HepG2 (cell line): ENCODE measurements around the gene OSBPL1A. TPM values are rescaled to one million over a fixed set of nuclear protein-coding genes. Genes with fewer than 3 reads are reported as not detected.

ENCODE experiments used
- ATAC-seq: fragments of 200-7000 bp; cut with Tn5 transposase; 3 replicates; pipeline ENCODE4 v1.9.1; 2020; ENCODE audit warnings: mild to moderate bottlenecking, moderate library complexity
- BruUV-seq: library from RNA; stranded (reverse); fragments of 400-500 nt; replicated peaks from 2 replicates; lab custom pipeline; 2021; lab: Mats Ljungman, UMichigan
- CTCF ChIA-PET: fragments of 300-600 bp; formaldehyde crosslinking; extraction: SDS; loops from one replicate; lab custom pipeline; 2021; ENCODE audit warnings: low total read pairs, inconsistent platforms, low intra/inter-chr PET ratio; lab: Yijun Ruan, JAX
- POLR2A ChIA-PET: fragments of 350-600 bp; sonication (Branson Sonifier 250); formaldehyde crosslinking; loops from one replicate; lab custom pipeline; 2020; ENCODE audit warnings: antibody characterized with exemption, inconsistent platforms; lab: Yijun Ruan, JAX
- DNase-seq: peaks from one replicate; pipeline ENCODE4 v3.0.0-alpha.2; 2015; ENCODE audit warnings: low spot score
- FAIRE-seq: peaks from 3 replicates; lab custom pipeline; 2011; peaks lifted over from hg19 to GRCh38; lab: Jason Lieb, UNC
- H2AFZ ChIP-seq: one replicate; pipeline ENCODE4 v1.6.1; 2011; ENCODE audit warnings: low read length, inconsistent platforms
- H3K27ac ChIP-seq: fragments of 300-600 bp; 3 replicates; pipeline ENCODE4 v1.8.0; 2011; ENCODE audit warnings: mixed run types, mild to moderate bottlenecking, mixed read lengths, low read length, inconsistent platforms; ENCODE audit not compliant: insufficient read depth; ENCODE audit errors: extremely low read length
- H3K27me3 ChIP-seq, 2 experiments: fragments of 200-600 bp in 1 of 2; 2 replicates in 1 of 2; 3 replicates in 1 of 2; pipeline versions ENCODE4 v1.6.0 to v1.8.0; 2011; ENCODE audit warnings: low read length in 2 of 2, mild to moderate bottlenecking in 2 of 2, moderate library complexity in 2 of 2, inconsistent platforms in 1 of 2; ENCODE audit not compliant: insufficient read depth in 2 of 2, control insufficient read depth in 1 of 2
- H3K36me3 ChIP-seq, 2 experiments: fragments of 200-600 bp in 1 of 2; replicated peaks in 1 of 2; 2 replicates in 1 of 2; 3 replicates in 1 of 2; pipeline versions ENCODE4 v1.5.1 to v1.8.0; 2011; ENCODE audit warnings: low read length in 2 of 2, inconsistent platforms in 1 of 2; ENCODE audit not compliant: insufficient read depth in 2 of 2, control insufficient read depth in 1 of 2
- H3K4me1 ChIP-seq: 2 replicates; pipeline ENCODE4 v1.5.1; 2012; ENCODE audit warnings: low read length, inconsistent platforms; ENCODE audit not compliant: insufficient read depth
- H3K4me2 ChIP-seq: 2 replicates; pipeline ENCODE4 v1.6.0; 2011; ENCODE audit warnings: low read depth, low read length, inconsistent platforms
- H3K4me3 ChIP-seq, 3 experiments: fragments of 200-600 bp in 1 of 3; sonication (generic), shearing (Covaris generic) in 1 of 3; replicated peaks in 1 of 3; 2 replicates each; pipeline ENCODE4 v1.5.1; 2011 to 2016; ENCODE audit warnings: low read length in 3 of 3, inconsistent platforms in 2 of 3, low read depth in 2 of 3, mild to moderate bottlenecking in 2 of 3, control low read depth in 1 of 3, mixed read lengths in 1 of 3; ENCODE audit not compliant: insufficient read depth in 1 of 3
- H3K79me2 ChIP-seq: one replicate; pipeline ENCODE4 v1.6.1; 2011; ENCODE audit warnings: low read length, inconsistent platforms; ENCODE audit not compliant: insufficient read depth
- H3K9ac ChIP-seq: 2 replicates; pipeline ENCODE4 v1.6.0; 2011; ENCODE audit warnings: mild to moderate bottlenecking, low read depth, low read length, inconsistent platforms; ENCODE audit not compliant: insufficient read depth
- H3K9me3 ChIP-seq: 2 replicates; pipeline ENCODE4 v1.5.1; 2012; ENCODE audit warnings: mild to moderate bottlenecking, low read length
- H4K20me1 ChIP-seq: 2 replicates; pipeline ENCODE4 v1.6.0; 2011; ENCODE audit warnings: inconsistent platforms, mild to moderate bottlenecking, low read length, moderate library complexity; ENCODE audit not compliant: insufficient read depth
- ARID3A ChIP-seq: IDR thresholded peaks from 2 replicates; pipeline ENCODE4 v1.6.1; 2012; ENCODE audit warnings: low read depth, low read length, improper control_type of control experiment
- CHD2 ChIP-seq: IDR thresholded peaks from 2 replicates; pipeline ENCODE4 v1.6.1; 2011; ENCODE audit warnings: low read depth, low read length, improper control_type of control experiment
- ETS1 ChIP-seq: sonication (generic); formaldehyde crosslinking; IDR thresholded peaks from 2 replicates; pipeline ENCODE4 v1.4.0; 2020; ENCODE audit warnings: missing genetic modification reagents
- GATA4 ChIP-seq: sonication (generic); IDR thresholded peaks from 2 replicates; pipeline ENCODE4 v1.6.1; 2016; ENCODE audit warnings: antibody characterized with exemption, low read depth, borderline replicate concordance
- HDAC1 ChIP-seq: sonication (generic); formaldehyde crosslinking; IDR thresholded peaks from 2 replicates; pipeline ENCODE4 v1.5.1; 2020; ENCODE audit warnings: mild to moderate bottlenecking, missing genetic modification reagents
- HMG20B ChIP-seq: conservative IDR thresholded peaks from 2 replicates; pipeline ENCODE4 v1.6.1; 2016; ENCODE audit warnings: missing genetic modification reagents, missing compliant biosample characterization
- KAT2B ChIP-seq: fragments of 150-350 bp; IDR thresholded peaks from 2 replicates; pipeline ENCODE4 v1.6.1; 2014; ENCODE audit warnings: low read depth, low read length, borderline replicate concordance
- KDM4B ChIP-seq: sonication (generic); formaldehyde crosslinking; IDR thresholded peaks from 2 replicates; pipeline ENCODE4 v1.4.0; 2020; ENCODE audit warnings: missing genetic modification reagents
- MBNL3 ChIP-seq: fragments of 250-450 bp; sonication (Bioruptor Pico); conservative IDR thresholded peaks from 2 replicates; pipeline ENCODE4 v1.8.0; 2022; ENCODE audit warnings: mild to moderate bottlenecking, inconsistent platforms
- RORA ChIP-seq: sonication (generic); formaldehyde crosslinking; IDR thresholded peaks from 2 replicates; pipeline ENCODE4 v1.5.0; 2020; ENCODE audit warnings: mild to moderate bottlenecking, missing genetic modification reagents, moderate library complexity
- SKI ChIP-seq: fragments of 450-650 bp; IDR thresholded peaks from one replicate; pipeline ENCODE4 v1.6.1; 2018; ENCODE audit warnings: mild to moderate bottlenecking; ENCODE audit not compliant: partially characterized antibody
- SSRP1 ChIP-seq: IDR thresholded peaks from 2 replicates; pipeline ENCODE4 v1.6.1; 2016; ENCODE audit warnings: control low read depth
- U2AF1 ChIP-seq: fragments of 200-400 bp; formaldehyde crosslinking; optimal IDR thresholded peaks from 2 replicates; pipeline ENCODE3; 2017; ENCODE audit warnings: mild to moderate bottlenecking, low read depth, low read length
- ZBTB20 ChIP-seq: sonication (generic); formaldehyde crosslinking; IDR thresholded peaks from 2 replicates; pipeline ENCODE4 v1.8.1; 2023; ENCODE audit warnings: missing genetic modification reagents, low read depth, mild to moderate bottlenecking, borderline replicate concordance
- ZNF33B ChIP-seq: sonication (generic); formaldehyde crosslinking; IDR thresholded peaks from 2 replicates; pipeline ENCODE4 v1.5.1; 2020; ENCODE audit warnings: mild to moderate bottlenecking, missing genetic modification reagents
- ZNF460 ChIP-seq: sonication (generic); formaldehyde crosslinking; IDR thresholded peaks from 2 replicates; pipeline ENCODE4 v1.5.1; 2020; ENCODE audit warnings: missing genetic modification reagents, mild to moderate bottlenecking, borderline replicate concordance
- ZNF891 ChIP-seq: sonication (generic); formaldehyde crosslinking; IDR thresholded peaks from 2 replicates; pipeline ENCODE4 v1.5.0; 2020; ENCODE audit warnings: mild to moderate bottlenecking, missing genetic modification reagents
- WGBS: methylation state at CpG from one replicate; pipeline ENCODE4 v1.1.6; 2017; ENCODE audit warnings: low lambda C conversion rate; 5-methylcytosine and 5-hydroxymethylcytosine counted together
- in situ Hi-C: cut with HindIII; loops from 2 replicates; pipeline ENCODE4 v1.10.0; 2017; ENCODE audit warnings: low pct_unique_long_range_greater_than_20kb; ENCODE audit not compliant: extremely low pct_ligation_motif_present
- intact Hi-C: fragments of 100-400 bp; cut with micrococcal nuclease; formaldehyde crosslinking; loops from one replicate; pipeline ENCODE4 v1.10.0; 2022; ENCODE audit not compliant: unreplicated experiment
- polyA plus RNA-seq, 8 experiments: library from polyadenylated mRNA; depleted of rRNA in 3 of 8; stranded (reverse) in 7 of 8; unstranded in 1 of 8; fragments of >200 nt; fragmentation: Illumina TruSeq in 4 of 8; extraction: Trizol in 4 of 8; gene quantifications; 2 replicates each; pipeline versions ENCODE4 v1.2.1 to v1.2.3, GENCODE V29; 2011 to 2016; ENCODE audit warnings: low read depth in 4 of 8, missing spikeins in 1 of 8, mixed read lengths in 1 of 8; ENCODE audit not compliant: insufficient read depth in 1 of 8
- total RNA-seq, 5 experiments: library from RNA; depleted of rRNA; stranded (reverse); fragments of >200 nt; fragmentation: Illumina TruSeq; extraction: Trizol; gene quantifications; 2 replicates each; pipeline ENCODE4 v1.2.3, GENCODE V29; 2016; ENCODE audit warnings: low read depth in 1 of 5
- TF ChIP-seq, protein P1 (sequence below): sonication (generic); formaldehyde crosslinking; IDR thresholded peaks from 2 replicates; pipeline ENCODE4 v1.5.0; 2020; ENCODE audit warnings: mild to moderate bottlenecking, missing genetic modification reagents
- TF ChIP-seq, protein P2 (sequence below): IDR thresholded peaks from 2 replicates; pipeline ENCODE4 v1.6.1; 2012; ENCODE audit warnings: inconsistent platforms

OSBPL1A gene
- total and polyA plus RNA-seq, 2 of the 13 experiments (the other 11 are each of a cell fraction or from before 2014, with no cell fraction given) = 0.02 TPM; not detected in 1

DNA sequence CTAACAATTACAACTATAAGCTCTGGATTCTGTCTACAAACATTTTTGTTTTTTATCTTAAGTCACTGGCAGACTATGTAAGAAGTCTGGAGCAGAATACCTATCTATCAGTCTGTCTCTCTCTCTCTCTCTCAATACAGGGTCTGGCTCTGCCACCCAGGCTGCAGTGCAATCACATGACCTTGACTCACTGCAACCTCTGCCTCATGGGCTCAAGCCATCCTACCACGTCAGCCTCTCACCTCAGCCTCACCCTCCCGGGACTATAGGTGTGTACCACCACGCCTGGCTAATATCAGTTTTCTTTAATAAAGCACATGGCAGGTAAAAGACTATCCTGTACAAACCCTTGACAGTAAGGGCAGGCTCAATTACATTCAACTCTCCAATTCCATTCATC is 96.9 kb downstream of the OSBPL1A start (continued):
- TF ChIP-seq HMG20B (CRISPR knock-in tag) (no peak), SKI (no peak), ETS1 (CRISPR knock-in tag) (no peak), RORA (no peak), ZNF33B (no peak), ZNF460 (no peak)

DNA sequence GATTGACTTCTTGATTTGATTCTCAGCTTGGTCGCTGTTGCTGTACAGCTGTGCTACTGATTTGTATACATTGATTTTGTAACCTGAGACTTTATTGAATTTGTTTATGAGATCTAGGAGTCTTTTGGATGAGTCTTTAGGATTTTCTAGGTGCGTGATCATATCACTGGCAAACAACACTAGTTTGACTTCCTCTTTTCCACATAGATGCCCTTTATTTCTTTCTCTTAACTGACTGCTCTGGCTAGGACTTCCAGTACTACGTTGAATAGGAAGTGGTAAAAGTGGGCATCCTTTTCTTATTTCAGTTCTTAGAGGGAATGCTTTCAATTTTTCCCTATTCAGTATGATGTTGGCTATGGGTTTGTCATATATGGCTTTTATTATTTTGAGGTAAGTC is 101.3 kb downstream of the OSBPL1A start:
- POLR2A ChIA-PET = no interaction called here
- no peak overlapping the region for H2AFZ ChIP-seq
- no peak overlapping the region for H3K4me3 ChIP-seq
- CTCF ChIA-PET = no interaction called here
- 11% methylated on average over 3 of the region's 3 CpGs for WGBS
- no peak for FAIRE-seq
- no peaks in the 10 kb centered on the region for H4K20me1 ChIP-seq
- H3K27me3 ChIP-seq = no peaks in the 10 kb centered on the region
- in situ Hi-C loops = no loop called here
- H3K4me2 ChIP-seq = no peak overlapping the region
- ATAC-seq = no peak
- H3K9ac ChIP-seq = no peak overlapping the region
- intact Hi-C loops = no loop called here
- H3K9me3 ChIP-seq = no peaks in the 10 kb centered on the region
- no peak for DNase-seq
- no peaks in the 10 kb centered on the region for H3K79me2 ChIP-seq
- no peak overlapping the region for H3K27ac ChIP-seq
- no peaks in the 10 kb centered on the region for H3K4me1 ChIP-seq
- no peaks in the 10 kb centered on the region for H3K36me3 ChIP-seq
- BruUV-seq = no TSS peak
- TF ChIP-seq HDAC1 (CRISPR knock-in tag) (no peak), ARID3A (no peak), SSRP1 (CRISPR knock-in tag) (no peak), ZNF891 (CRISPR knock-in tag) (no peak), GATA4 (no peak), CHD2 (no peak), ETS1 (CRISPR knock-in tag) (no peak), ZBTB20 (no peak), KAT2B (no peak), MBNL3 (CRISPR knock-in tag) (no peak), U2AF1 (no peak), KDM4B (CRISPR knock-in tag) (no peak)
- TF ChIP-seq, protein P1, sequence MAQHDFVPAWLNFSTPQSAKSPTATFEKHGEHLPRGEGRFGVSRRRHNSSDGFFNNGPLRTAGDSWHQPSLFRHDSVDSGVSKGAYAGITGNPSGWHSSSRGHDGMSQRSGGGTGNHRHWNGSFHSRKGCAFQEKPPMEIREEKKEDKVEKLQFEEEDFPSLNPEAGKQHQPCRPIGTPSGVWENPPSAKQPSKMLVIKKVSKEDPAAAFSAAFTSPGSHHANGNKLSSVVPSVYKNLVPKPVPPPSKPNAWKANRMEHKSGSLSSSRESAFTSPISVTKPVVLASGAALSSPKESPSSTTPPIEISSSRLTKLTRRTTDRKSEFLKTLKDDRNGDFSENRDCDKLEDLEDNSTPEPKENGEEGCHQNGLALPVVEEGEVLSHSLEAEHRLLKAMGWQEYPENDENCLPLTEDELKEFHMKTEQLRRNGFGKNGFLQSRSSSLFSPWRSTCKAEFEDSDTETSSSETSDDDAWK (CRISPR knock-in tag) = no peak
- TF ChIP-seq, protein P2, sequence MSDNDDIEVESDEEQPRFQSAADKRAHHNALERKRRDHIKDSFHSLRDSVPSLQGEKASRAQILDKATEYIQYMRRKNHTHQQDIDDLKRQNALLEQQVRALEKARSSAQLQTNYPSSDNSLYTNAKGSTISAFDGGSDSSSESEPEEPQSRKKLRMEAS = no peak
